Testis (tissue), 2 donors: Measurements from ENCODE around the gene C4orf54.

Experiments used
- POLR2A ChIP-seq: fragments of 450-650 bp; IDR thresholded peaks from one replicate; pipeline ENCODE4 v1.6.1; 2017; ENCODE audit warnings: antibody characterized with exemption, mild to moderate bottlenecking, moderate library complexity
- TF ChIP-seq, protein P1 (sequence below), 3 experiments: fragments of 450-650 bp in 2 of 3; fragments of 200-600 bp in 1 of 3; sonication (generic) in 1 of 3; IDR thresholded peaks; one replicate each; pipeline ENCODE4 v1.5.1; 2016 to 2019; ENCODE audit warnings: antibody characterized with exemption in 3 of 3, mild to moderate bottlenecking in 2 of 3, moderate library complexity in 1 of 3

DNA sequence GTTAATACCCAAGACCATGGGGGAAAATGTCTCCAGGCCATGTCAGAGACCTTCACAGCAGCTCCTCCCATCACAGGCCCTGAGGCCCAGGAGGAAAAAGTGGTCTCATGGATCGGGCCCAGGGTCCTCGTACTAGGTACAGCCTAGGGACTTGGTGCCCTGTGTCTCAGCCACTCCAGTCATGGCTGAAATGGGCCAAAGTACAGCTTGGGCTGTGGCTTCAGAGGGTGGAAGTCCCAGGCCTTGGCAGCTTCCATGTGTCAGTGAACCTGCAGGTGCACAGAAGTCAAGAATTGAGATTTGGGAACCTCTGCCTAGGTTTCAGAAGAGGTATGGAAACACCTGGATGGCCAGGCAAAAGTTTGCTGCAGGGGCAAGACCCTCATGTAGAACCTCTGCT, 27.6 kb upstream of the C4orf54 start:
- no peak for TF ChIP-seq POLR2A
- TF ChIP-seq, protein P1, sequence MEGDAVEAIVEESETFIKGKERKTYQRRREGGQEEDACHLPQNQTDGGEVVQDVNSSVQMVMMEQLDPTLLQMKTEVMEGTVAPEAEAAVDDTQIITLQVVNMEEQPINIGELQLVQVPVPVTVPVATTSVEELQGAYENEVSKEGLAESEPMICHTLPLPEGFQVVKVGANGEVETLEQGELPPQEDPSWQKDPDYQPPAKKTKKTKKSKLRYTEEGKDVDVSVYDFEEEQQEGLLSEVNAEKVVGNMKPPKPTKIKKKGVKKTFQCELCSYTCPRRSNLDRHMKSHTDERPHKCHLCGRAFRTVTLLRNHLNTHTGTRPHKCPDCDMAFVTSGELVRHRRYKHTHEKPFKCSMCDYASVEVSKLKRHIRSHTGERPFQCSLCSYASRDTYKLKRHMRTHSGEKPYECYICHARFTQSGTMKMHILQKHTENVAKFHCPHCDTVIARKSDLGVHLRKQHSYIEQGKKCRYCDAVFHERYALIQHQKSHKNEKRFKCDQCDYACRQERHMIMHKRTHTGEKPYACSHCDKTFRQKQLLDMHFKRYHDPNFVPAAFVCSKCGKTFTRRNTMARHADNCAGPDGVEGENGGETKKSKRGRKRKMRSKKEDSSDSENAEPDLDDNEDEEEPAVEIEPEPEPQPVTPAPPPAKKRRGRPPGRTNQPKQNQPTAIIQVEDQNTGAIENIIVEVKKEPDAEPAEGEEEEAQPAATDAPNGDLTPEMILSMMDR (IDR thresholded peaks at IDR 0.05) = no peak
